Endometrium (tissue), 2 donors: ENCODE measurements around the gene ALKBH6.
"Not testable (repeated sequence)": the region's sequence is repeated elsewhere in the genome, so short reads cannot be mapped to it uniquely, and the experiment has no call there.

Experiments
- FAIRE-seq: peaks from 2 replicates; lab custom pipeline; 2012; peaks lifted over from hg19 to GRCh38; lab: Jason Lieb, UNC
- donor health status: control.
- donor health status: control.

Gene ALKBH6

GRCh38 chr19:36014012-36014924, at the start of gene ALKBH6:
ALKBH6 (minus strand) TSS chr19:36014213; CDS start chr19:36013397, 816 bp downstream.
- peak; percentile 100 for FAIRE-seq

GRCh38 chr19:36061367-36061766, 47.4 kb upstream of the ALKBH6 start:
- FAIRE-seq = no peak

- FAIRE-seq = no peak
Observed at GRCh38 chr19:36060430-36060829, 46.4 kb upstream of the ALKBH6 start.

- no peak for FAIRE-seq
Observed at GRCh38 chr19:36059180-36059910, 45.3 kb upstream of the ALKBH6 start.

- FAIRE-seq = no peak
Observed at GRCh38 chr19:36058481-36059179, 44.6 kb upstream of the ALKBH6 start.

GRCh38 chr19:36054733-36055686, 41.0 kb upstream of the ALKBH6 start, which contains the start of gene WDR62:
WDR62 (plus strand) TSS chr19:36054897; CDS start chr19:36054972, 75 bp downstream.
- FAIRE-seq = no peak

GRCh38 chr19:36054119-36054732, 40.2 kb upstream of the ALKBH6 start, which contains the start of gene THAP8:
THAP8 (minus strand) TSS chr19:36054285; CDS start chr19:36054217, 68 bp downstream.
- peak; percentile 91 for FAIRE-seq

- FAIRE-seq = no peak
Observed at GRCh38 chr19:36051637-36052036, 37.6 kb upstream of the ALKBH6 start.

- no peak for FAIRE-seq
Observed at GRCh38 chr19:36051236-36051635, 37.2 kb upstream of the ALKBH6 start.

GRCh38 chr19:36049080-36049698, 35.2 kb upstream of the ALKBH6 start:
- FAIRE-seq = no peak

GRCh38 chr19:36047835-36048234, 33.8 kb upstream of the ALKBH6 start:
- FAIRE-seq = no peak

GRCh38 chr19:36046443-36047050, 32.5 kb upstream of the ALKBH6 start:
- no peak for FAIRE-seq

- FAIRE-seq = no peak
Observed at GRCh38 chr19:36043952-36044351, 29.9 kb upstream of the ALKBH6 start.

GRCh38 chr19:36041831-36042230, 27.8 kb upstream of the ALKBH6 start:
- FAIRE-seq = no peak

- FAIRE-seq = not testable (repeated sequence)
Observed at GRCh38 chr19:36041092-36041491, 27.1 kb upstream of the ALKBH6 start.

GRCh38 chr19:36040495-36040894, 26.5 kb upstream of the ALKBH6 start:
- no peak for FAIRE-seq

- no peak for FAIRE-seq
Observed at GRCh38 chr19:36032251-36033104, 18.5 kb upstream of the ALKBH6 start, which contains the start of gene CLIP3. CLIP3 (minus strand) TSS chr19:36032873; CDS start chr19:36032357, 516 bp downstream.

- FAIRE-seq = no peak
Observed at GRCh38 chr19:36031308-36031707, 17.3 kb upstream of the ALKBH6 start.
